Parathyroid adenoma (tissue), 2 donors: ENCODE measurements around the gene C8G.

ENCODE experiments used
- H2AFZ ChIP-seq: fragments of 300-600 bp; sonication (generic); one replicate; pipeline ENCODE4 v1.7.0; 2017; ENCODE audit warnings: antibody characterized with exemption, mild to moderate bottlenecking
- H3K27ac ChIP-seq: fragments of 300-600 bp; sonication (generic); one replicate; pipeline ENCODE4 v1.7.0; 2017
- H3K27me3 ChIP-seq: fragments of 300-600 bp; sonication (generic); one replicate; pipeline ENCODE4 v1.7.0; 2017; ENCODE audit warnings: low read length; ENCODE audit not compliant: control insufficient read depth, insufficient read depth
- H3K36me3 ChIP-seq: fragments of 300-600 bp; sonication (generic); one replicate; pipeline ENCODE4 v1.7.0; 2017; ENCODE audit warnings: low read length; ENCODE audit not compliant: control insufficient read depth, insufficient read depth
- H3K4me1 ChIP-seq: fragments of 300-600 bp; sonication (generic); one replicate; pipeline ENCODE4 v1.7.0; 2017; ENCODE audit warnings: control low read depth
- H3K4me2 ChIP-seq: fragments of 300-600 bp; sonication (generic); one replicate; pipeline ENCODE4 v1.7.0; 2017; ENCODE audit warnings: low read length
- H3K4me3 ChIP-seq: fragments of 300-600 bp; sonication (generic); one replicate; pipeline ENCODE4 v1.7.0; 2017; ENCODE audit warnings: low read depth, low read length
- H3K79me2 ChIP-seq: fragments of 300-600 bp; sonication (generic); one replicate; pipeline ENCODE4 v1.7.0; 2017; ENCODE audit warnings: control low read depth
- H3K9ac ChIP-seq: fragments of 300-600 bp; sonication (generic); one replicate; pipeline ENCODE4 v1.7.0; 2017; ENCODE audit warnings: mild to moderate bottlenecking
- H3K9me3 ChIP-seq: fragments of 300-600 bp; sonication (generic); one replicate; pipeline ENCODE4 v1.7.0; 2017; ENCODE audit warnings: low read length; ENCODE audit not compliant: control insufficient read depth
- TF ChIP-seq, protein P1 (sequence below): fragments of 300-600 bp; sonication (generic); IDR thresholded peaks from one replicate; pipeline ENCODE4 v1.7.0; 2017; ENCODE audit warnings: antibody characterized with exemption, mild to moderate bottlenecking
- donor health status: primary hyperparathyroidism.

The C8G gene

DNA sequence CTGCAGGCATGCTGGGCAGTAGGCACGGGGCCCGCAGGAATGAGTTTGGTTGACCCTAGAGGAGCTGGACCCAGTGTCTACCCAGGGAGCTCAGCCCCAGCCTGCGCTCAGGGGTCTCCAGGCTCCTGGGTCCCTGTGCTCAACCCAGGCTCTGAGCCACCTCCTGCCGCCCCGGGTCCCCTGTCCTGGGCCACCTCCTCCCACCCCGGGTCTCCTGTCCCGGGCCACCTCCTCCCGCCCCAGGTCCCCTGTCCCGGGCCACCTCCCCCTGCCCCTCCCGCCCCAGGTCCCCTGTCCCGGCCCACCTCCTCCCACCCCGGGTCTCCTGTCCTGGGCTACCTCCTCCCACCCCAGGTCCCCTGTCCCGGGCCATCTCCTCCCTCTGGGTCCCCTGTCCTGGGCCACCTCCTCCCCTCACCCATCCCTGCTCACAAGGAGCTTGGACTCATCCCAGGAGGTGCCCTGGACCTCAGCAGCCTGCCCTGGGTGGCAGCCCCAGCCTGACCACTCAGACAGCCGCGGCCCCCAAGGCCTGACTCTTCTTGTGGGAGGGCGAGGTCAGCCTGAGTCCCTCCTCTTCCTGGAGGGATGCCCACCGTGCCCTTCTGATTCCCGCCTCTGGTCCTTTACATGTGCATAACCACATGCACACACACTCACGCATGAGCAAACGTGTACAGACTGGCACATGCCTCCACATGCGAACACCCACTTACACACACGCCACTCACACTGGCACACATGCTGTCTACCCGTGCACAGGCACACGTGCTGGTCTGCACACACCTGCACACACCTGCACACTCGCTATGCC is 9.4 kb downstream of the C8G start:
- Histone ChIP-seq H3K4me2 (no peak overlapping the region), H3K27ac (no peak overlapping the region), H3K4me1 (no peaks in the 10 kb centered on the region), H2AFZ (no peak overlapping the region), H3K9ac (no peak overlapping the region), H3K36me3 (no peaks in the 10 kb centered on the region), H3K79me2 (no peaks in the 10 kb centered on the region), H3K4me3 (no peak overlapping the region), H3K9me3 (no peaks in the 10 kb centered on the region), H3K27me3 (no peaks in the 10 kb centered on the region)
- TF ChIP-seq, protein P1, sequence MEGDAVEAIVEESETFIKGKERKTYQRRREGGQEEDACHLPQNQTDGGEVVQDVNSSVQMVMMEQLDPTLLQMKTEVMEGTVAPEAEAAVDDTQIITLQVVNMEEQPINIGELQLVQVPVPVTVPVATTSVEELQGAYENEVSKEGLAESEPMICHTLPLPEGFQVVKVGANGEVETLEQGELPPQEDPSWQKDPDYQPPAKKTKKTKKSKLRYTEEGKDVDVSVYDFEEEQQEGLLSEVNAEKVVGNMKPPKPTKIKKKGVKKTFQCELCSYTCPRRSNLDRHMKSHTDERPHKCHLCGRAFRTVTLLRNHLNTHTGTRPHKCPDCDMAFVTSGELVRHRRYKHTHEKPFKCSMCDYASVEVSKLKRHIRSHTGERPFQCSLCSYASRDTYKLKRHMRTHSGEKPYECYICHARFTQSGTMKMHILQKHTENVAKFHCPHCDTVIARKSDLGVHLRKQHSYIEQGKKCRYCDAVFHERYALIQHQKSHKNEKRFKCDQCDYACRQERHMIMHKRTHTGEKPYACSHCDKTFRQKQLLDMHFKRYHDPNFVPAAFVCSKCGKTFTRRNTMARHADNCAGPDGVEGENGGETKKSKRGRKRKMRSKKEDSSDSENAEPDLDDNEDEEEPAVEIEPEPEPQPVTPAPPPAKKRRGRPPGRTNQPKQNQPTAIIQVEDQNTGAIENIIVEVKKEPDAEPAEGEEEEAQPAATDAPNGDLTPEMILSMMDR, result no peak

DNA sequence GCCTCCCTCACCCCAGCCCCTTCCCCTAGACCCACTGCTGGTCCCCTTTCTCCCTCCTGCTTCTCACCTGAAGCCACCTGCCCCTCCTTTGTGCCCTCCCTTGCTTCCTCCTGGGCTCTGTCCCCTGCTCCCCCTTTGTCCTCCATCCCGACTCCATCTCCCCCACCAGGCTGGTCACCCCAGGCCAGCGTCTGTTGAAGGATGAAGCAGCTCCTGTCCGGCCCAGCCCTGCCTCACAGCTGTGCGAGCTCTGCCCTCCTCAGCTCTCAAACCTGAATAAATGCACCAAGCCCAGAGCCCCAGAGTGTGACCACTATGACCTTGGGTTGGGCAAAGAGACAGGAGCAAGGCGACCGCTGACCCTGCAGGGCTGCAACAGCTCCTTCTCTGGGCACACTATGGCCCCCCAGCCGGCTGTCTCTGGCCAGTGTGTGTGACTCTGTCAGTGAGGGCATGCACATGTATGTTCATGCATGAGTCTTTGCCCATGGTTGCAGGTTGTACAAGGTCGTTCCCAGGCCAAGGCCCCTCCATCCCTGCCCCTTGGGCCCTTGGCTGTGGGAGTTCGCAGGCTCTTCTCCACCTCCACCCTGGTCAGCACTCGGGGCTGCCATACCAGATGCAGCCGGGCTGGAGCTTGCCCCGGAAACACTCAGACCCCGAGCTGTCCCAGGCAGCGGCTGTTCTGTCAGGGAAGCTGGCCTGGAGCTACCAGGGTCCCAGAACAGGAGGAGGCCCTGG is 10.3 kb downstream of the C8G start:
- no peak overlapping the region for H2AFZ ChIP-seq
- TF ChIP-seq, protein P1, result no peak
- H3K4me3 ChIP-seq, result no peak overlapping the region
- H3K36me3 ChIP-seq, result no peaks in the 10 kb centered on the region
- H3K4me1 ChIP-seq, result no peaks in the 10 kb centered on the region
- no peaks in the 10 kb centered on the region for H3K79me2 ChIP-seq
- no peak overlapping the region for H3K27ac ChIP-seq
- H3K4me2 ChIP-seq, result no peak overlapping the region
- H3K9ac ChIP-seq, result no peak overlapping the region
- no peaks in the 10 kb centered on the region for H3K9me3 ChIP-seq
- H3K27me3 ChIP-seq, result no peaks in the 10 kb centered on the region

DNA sequence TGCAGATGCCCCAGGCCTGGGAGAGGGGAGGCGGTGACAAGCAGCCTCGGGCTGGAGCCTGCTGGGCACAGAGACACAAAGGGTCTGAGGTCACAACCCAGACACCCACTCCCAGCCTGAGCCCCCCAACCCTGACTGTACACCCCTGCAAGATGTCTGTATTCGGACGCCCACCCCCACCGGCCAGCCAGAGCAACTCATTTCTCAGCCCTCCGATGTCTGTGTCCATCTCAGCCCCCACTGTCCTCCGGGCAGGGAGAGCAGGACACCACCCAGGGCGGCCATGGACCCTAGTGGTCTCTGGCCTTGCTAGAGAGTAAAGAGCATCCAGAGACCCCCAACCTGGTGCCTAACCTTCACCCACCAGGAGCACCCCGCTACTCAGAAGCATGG is 10.9 kb downstream of the C8G start:
- Histone ChIP-seq H3K79me2 (no peaks in the 10 kb centered on the region), H3K9ac (no peak overlapping the region), H3K4me1 (no peaks in the 10 kb centered on the region), H3K27me3 (no peaks in the 10 kb centered on the region), H2AFZ (no peak overlapping the region), H3K4me2 (no peak overlapping the region), H3K4me3 (no peak overlapping the region), H3K36me3 (no peaks in the 10 kb centered on the region), H3K27ac (no peak overlapping the region), H3K9me3 (no peaks in the 10 kb centered on the region)
- TF ChIP-seq, protein P1, result no peak

DNA sequence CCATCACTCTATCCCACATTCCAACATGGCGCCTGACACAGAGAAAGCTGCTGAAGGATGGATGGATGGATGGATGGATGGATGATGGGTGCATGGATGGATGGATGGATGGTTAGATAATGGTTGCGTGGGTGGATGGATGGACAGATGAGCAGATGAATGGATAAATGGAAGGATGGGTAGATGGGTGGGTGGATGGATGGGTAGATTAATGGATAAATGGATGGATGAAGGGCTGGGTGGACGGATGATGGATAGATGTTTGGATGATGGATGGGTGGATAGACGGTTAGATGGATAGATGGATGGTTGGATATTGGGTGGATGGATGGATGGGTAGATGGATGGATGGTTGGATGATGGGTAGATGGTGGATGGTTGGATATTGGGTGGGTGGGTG is 11.6 kb downstream of the C8G start:
- TF ChIP-seq, protein P1, result no peak
- Histone ChIP-seq H3K4me3 (no peak overlapping the region), H3K27me3 (no peaks in the 10 kb centered on the region), H3K4me1 (no peaks in the 10 kb centered on the region), H2AFZ (no peak overlapping the region), H3K9ac (no peak overlapping the region), H3K4me2 (no peak overlapping the region), H3K79me2 (no peaks in the 10 kb centered on the region), H3K9me3 (no peaks in the 10 kb centered on the region), H3K27ac (no peak overlapping the region), H3K36me3 (no peaks in the 10 kb centered on the region)
